GM18951 (cell line): ENCODE measurements around the gene TREM1.

ENCODE experiments used
- POLR2A ChIP-seq: IDR thresholded peaks from 4 replicates; pipeline ENCODE4 v1.6.1; 2011; ENCODE audit warnings: mild to moderate bottlenecking; ENCODE audit not compliant: insufficient read length, insufficient read depth; ENCODE audit errors: extremely low read depth
- in situ Hi-C: fragments of 300-500 bp; cut with MboI; formaldehyde crosslinking; loops from one replicate; pipeline ENCODE4 v1.12.0; 2022; ENCODE audit warnings: low sequenced_read_pairs, mixed read lengths, inconsistent platforms; ENCODE audit not compliant: unreplicated experiment

The TREM1 gene

DNA sequence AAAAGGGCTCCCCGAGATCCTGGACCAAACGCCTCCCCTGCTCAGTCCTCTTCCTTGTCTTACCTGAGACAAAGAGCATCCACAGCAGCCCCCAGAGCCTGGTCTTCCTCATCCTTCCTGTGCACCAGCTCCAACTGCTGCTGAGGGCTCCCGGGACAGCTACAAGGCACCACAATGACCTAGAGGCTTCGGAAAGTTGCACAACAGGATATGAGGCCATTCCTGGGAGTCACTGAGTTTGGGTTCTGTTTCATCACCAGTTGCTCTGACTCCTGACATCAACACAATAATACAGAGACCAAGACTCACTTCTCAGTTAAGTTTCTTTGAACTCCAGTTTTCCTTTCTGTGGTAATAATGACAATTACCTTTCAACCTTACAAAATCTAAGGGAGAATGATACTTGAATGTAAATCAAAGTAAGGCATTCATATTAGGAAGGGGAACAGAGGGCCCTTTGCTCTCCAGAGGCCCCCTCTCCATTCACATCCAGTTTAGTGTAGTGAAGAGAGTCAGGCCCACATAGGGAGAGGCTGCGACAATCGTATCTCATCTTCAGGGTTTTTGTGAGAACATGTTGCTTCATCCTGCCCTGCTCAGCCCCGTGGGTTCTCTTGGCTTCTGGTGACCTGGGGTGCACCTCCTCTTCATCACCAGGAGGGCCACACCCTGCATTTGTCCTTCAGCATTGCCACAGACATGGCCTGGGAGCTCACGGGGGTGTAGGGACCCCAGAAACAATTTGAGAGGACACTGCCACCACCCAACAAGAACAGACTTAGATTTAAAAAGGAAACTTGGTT, at the start of gene TREM1:
TSS of gene TREM1 (minus strand) at position 139 of the 803 bp plus-strand sequence. CDS start at position 112, 27 bp downstream.
- no peak for TF ChIP-seq POLR2A
- in situ Hi-C loops: no loop called here

- no peak for TF ChIP-seq POLR2A
- in situ Hi-C loops: no loop called here
These were observed 49.5 kb upstream of the TREM1 start for GRCh38 chr6:41335943-41336342.

- TF ChIP-seq POLR2A: no peak
- in situ Hi-C loops: no loop called here
These were observed 48.8 kb upstream of the TREM1 start, which contains the start of gene NCR2 for GRCh38 chr6:41335296-41335695. NCR2 (plus strand) TSS chr6:41335608; CDS start chr6:41335877, 269 bp downstream.

DNA sequence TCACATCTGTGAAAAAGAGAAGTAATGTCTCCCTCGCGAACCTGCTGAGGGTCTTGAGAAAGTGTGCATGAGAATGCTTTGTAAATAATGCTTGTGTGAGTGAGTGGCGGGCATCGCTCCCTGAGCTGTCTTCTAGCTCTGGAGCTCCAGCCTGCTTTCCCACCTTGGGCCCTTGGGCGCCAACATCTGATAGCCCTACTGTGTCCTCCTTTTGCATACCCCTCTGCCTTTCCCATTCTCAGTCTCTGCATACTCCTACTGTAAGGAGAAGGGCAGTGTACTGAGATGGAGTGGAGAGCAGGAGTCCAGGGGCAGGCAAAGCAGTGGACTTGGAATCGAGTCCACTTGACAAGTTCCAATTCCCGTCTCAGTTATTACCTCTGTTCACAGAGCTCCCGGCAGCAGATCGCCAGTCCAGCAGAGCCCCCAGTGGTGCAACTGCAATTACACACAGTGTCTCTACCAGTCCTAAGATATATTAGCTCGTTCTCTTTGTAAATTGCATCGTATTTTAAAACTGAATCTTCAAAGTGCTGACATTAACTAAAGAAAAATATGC, 48.1 kb upstream of the TREM1 start:
- no peak for TF ChIP-seq POLR2A
- in situ Hi-C loops: no loop called here

GRCh38 chr6:41332842-41333736, 46.6 kb upstream of the TREM1 start:
- TF ChIP-seq POLR2A: no peak
- in situ Hi-C loops: no loop called here

- no peak for TF ChIP-seq POLR2A
- in situ Hi-C loops: no loop called here
These were observed 45.8 kb upstream of the TREM1 start for GRCh38 chr6:41332241-41332640.

- in situ Hi-C loops: no loop called here
- no peak for TF ChIP-seq POLR2A
These were observed 45.1 kb upstream of the TREM1 start for GRCh38 chr6:41331401-41332150.

- in situ Hi-C loops: no loop called here
- TF ChIP-seq POLR2A: no peak
These were observed 40.7 kb upstream of the TREM1 start for GRCh38 chr6:41327177-41327576.

- in situ Hi-C loops: no loop called here
- no peak for TF ChIP-seq POLR2A
These were observed 39.6 kb upstream of the TREM1 start for GRCh38 chr6:41326092-41326491.

- in situ Hi-C loops: no loop called here
- TF ChIP-seq POLR2A: no peak
These were observed 39.1 kb upstream of the TREM1 start for GRCh38 chr6:41325446-41326066.

DNA sequence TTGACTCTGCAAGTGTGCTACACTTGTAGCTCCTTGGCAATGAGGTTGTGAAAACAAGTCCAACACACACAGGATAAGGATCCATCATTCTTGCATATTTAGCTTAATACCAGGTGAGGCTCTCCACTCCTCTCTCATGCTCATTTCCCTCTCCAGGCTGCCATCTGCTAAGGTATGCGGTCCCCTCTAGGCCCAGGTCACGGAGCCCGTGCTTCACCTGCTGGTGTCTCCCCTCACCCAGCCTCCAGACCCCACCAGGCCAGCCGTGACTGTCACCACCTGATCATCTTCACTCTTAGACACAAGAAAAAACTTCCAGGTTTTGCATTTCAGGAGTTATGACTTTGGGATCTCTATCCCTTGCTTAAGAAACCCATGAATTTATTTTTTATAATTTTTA, 34.7 kb upstream of the TREM1 start:
- no peak for TF ChIP-seq POLR2A
- in situ Hi-C loops: no loop called here

- in situ Hi-C loops: no loop called here
- TF ChIP-seq POLR2A: no peak
These were observed 32.4 kb upstream of the TREM1 start for GRCh38 chr6:41318654-41319565.

GRCh38 chr6:41318261-41318653, 31.8 kb upstream of the TREM1 start:
- in situ Hi-C loops: no loop called here
- TF ChIP-seq POLR2A: no peak
